ENCODE data around the gene MAP2. TPM values are rescaled to one million over a fixed set of nuclear protein-coding genes. Genes with fewer than 3 reads are reported as not detected.

The MAP2 gene
- total and polyA plus RNA-seq, 4 donors: 0.70 to 4.2 (median 1.9) TPM

GRCh38 chr2:209767316-209767715 lies 343.5 kb downstream of the MAP2 start:
- no peak for DNase-seq (ENCODE audit: low spot score)
- TF ChIP-seq FOXA1 (IDR thresholded peaks at IDR 0.05): no peak
- no peak for TF ChIP-seq NR2F2 (IDR thresholded peaks at IDR 0.05)
- TF ChIP-seq YY1 (IDR thresholded peaks at IDR 0.05): no peak
- no peak for TF ChIP-seq REST (IDR thresholded peaks at IDR 0.05)
- no peak for TF ChIP-seq ZBTB33 (IDR thresholded peaks at IDR 0.05)
- TF ChIP-seq MAX (IDR thresholded peaks at IDR 0.05): no peak
- TF ChIP-seq RAD21 (IDR thresholded peaks at IDR 0.05): no peak
- TF ChIP-seq FOXA2 (IDR thresholded peaks at IDR 0.05): no peak
- no peak for TF ChIP-seq JUND (IDR thresholded peaks at IDR 0.05)
- no peak for TF ChIP-seq CTCF (IDR thresholded peaks at IDR 0.05; ENCODE audit: low read depth, low read length, missing input control)
- TF ChIP-seq HNF4G (IDR thresholded peaks at IDR 0.05): no peak
- TF ChIP-seq GABPA (IDR thresholded peaks at IDR 0.05 in 1 of 2, conservative IDR thresholded peaks at IDR 0.05 in 1 of 2): no peak
- no peak for TF ChIP-seq HNF4A (conservative IDR thresholded peaks at IDR 0.05)
- no peak for TF ChIP-seq EGR1 (IDR thresholded peaks at IDR 0.05; ENCODE audit: low read depth in 2 of 2)
- TF ChIP-seq SP1 (IDR thresholded peaks at IDR 0.05): no peak
- TF ChIP-seq ATF3 (IDR thresholded peaks at IDR 0.05): no peak
- TF ChIP-seq TAF1 (conservative IDR thresholded peaks at IDR 0.05): no peak
- no peak for TF ChIP-seq RXRA (IDR thresholded peaks at IDR 0.05)
- Histone ChIP-seq H3K9ac (ENCODE audit: low read depth in 1 of 2, low read length in 2 of 2) (no peak overlapping the region), H3K4me1 (ENCODE audit: control insufficient read depth in 4 of 4, insufficient read depth in 4 of 4, low read length in 3 of 4) (peaks cover 0 to 3% (median 3%) of the 10 kb centered on the region in 4 donors), H3K27ac (ENCODE audit: low read depth in 1 of 2, low read length in 2 of 2) (no peak overlapping the region), H3K27me3 (ENCODE audit: control insufficient read depth in 4 of 4, insufficient read depth in 4 of 4, low read length in 3 of 4) (peaks cover 0 to 8% (median 4%) of the 10 kb centered on the region in 4 donors), H3K4me3 (ENCODE audit: low read depth in 1 of 3, low read length in 3 of 3) (no peak overlapping the region), H3K9me3 (ENCODE audit: control insufficient read depth in 4 of 4, low read length in 3 of 4) (no peaks in the 10 kb centered on the region), H3K36me3 (ENCODE audit: control insufficient read depth in 4 of 4, insufficient read depth in 3 of 4, low read depth in 1 of 4, low read length in 3 of 4) (no peaks in the 10 kb centered on the region)
- 52% methylated on average over 2 of the region's 2 CpGs for WGBS

Measured in liver (tissue), 9 donors.